Transverse colon (tissue), 4 donors: ENCODE data around the gene SORD.

ENCODE experiments used
- EP300 ChIP-seq: sonication (generic); formaldehyde crosslinking; IDR thresholded peaks from one replicate; pipeline ENCODE4 v1.6.1; 2017; ENCODE audit warnings: antibody characterized with exemption, low read depth
- POLR2A ChIP-seq: fragments of 450-650 bp; IDR thresholded peaks from one replicate; pipeline ENCODE4 v1.6.1; 2016; ENCODE audit warnings: antibody characterized with exemption, mild to moderate bottlenecking, moderate library complexity
- POLR2AphosphoS5 ChIP-seq, 3 donors: sonication (generic); formaldehyde crosslinking; IDR thresholded peaks; one replicate each; pipeline ENCODE4 v1.6.1; 2016; ENCODE audit warnings: antibody characterized with exemption in 3 of 3
- TF ChIP-seq, protein P1 (sequence below), 5 experiments: fragments of 200-600 bp in 3 of 5; fragments of 450-650 bp in 2 of 5; sonication (generic) in 3 of 5; IDR thresholded peaks; 1 replicate in 2 of 5; 2 replicates in 3 of 5; pipeline ENCODE4 v1.5.1; 2016 to 2017; ENCODE audit warnings: antibody characterized with exemption in 5 of 5, inconsistent platforms in 3 of 5, mild to moderate bottlenecking in 2 of 5, moderate library complexity in 1 of 5

DNA sequence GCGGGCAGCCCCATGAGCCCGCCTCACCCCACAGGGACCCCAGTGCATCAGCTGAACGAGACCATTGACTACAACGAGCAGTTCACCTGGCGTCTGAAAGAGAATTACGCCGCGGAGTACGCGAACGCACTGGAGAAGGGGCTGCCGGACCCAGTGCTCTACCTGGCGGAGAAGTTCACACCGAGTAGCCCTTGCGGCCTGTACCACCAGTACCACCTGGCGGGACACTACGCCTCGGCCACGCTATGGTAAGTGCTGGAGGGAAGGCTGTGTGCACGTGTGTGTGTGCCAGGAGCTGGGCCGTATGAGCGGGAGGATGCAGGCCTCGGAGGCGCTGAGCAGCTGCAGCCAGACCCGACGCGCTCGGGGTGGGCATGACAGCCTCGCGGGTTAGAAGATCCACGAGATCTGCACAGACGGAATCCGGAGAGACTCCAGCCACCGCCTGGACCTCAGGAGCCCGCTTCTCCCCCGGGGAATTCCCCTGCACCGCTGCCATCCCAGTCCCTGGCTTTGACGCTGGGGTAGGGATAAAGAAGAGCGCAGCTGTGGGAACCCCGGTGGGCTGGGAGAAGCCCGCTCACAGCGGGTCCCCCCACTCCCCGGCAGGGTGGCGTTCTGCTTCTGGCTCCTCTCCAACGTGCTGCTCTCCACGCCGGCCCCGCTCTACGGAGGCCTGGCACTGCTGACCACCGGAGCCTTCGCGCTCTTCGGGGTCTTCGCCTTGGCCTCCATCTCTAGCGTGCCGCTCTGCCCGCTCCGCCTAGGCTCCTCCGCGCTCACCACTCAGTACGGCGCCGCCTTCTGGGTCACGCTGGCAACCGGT lies 93.7 kb downstream of the SORD start:
- TF ChIP-seq, protein P1, sequence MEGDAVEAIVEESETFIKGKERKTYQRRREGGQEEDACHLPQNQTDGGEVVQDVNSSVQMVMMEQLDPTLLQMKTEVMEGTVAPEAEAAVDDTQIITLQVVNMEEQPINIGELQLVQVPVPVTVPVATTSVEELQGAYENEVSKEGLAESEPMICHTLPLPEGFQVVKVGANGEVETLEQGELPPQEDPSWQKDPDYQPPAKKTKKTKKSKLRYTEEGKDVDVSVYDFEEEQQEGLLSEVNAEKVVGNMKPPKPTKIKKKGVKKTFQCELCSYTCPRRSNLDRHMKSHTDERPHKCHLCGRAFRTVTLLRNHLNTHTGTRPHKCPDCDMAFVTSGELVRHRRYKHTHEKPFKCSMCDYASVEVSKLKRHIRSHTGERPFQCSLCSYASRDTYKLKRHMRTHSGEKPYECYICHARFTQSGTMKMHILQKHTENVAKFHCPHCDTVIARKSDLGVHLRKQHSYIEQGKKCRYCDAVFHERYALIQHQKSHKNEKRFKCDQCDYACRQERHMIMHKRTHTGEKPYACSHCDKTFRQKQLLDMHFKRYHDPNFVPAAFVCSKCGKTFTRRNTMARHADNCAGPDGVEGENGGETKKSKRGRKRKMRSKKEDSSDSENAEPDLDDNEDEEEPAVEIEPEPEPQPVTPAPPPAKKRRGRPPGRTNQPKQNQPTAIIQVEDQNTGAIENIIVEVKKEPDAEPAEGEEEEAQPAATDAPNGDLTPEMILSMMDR (IDR thresholded peaks at IDR 0.05): no peak
- TF ChIP-seq POLR2A (no peak), POLR2AphosphoS5 (IDR thresholded peaks at IDR 0.05) (no peak), EP300 (no peak)
